Right lobe of liver (tissue), 6 donors: ENCODE results near the gene SLF2. TPM values are rescaled to one million over a fixed set of nuclear protein-coding genes. Genes with fewer than 3 reads are reported as not detected.
A peak's percentile ranks its signal among the peaks of the same experiment; 100 is the strongest.

Source experiments
- ATAC-seq, 4 donors: fragments of 200-7000 bp; cut with Tn5 transposase; one replicate each; pipeline ENCODE4 v1.9.1; 2020; ENCODE audit warnings: mild to moderate bottlenecking in 4 of 4, moderate library complexity in 4 of 4
- DNase-seq, 3 donors: peaks; one replicate each; pipeline ENCODE4 v3.0.0-alpha.2; 2020
- H3K27ac ChIP-seq, 3 donors: fragments of 200-600 bp; one replicate each; pipeline ENCODE4 v1.8.0; 2022
- H3K27me3 ChIP-seq, 2 donors: fragments of 200-600 bp; one replicate each; pipeline ENCODE4 v1.8.0; 2022
- H3K36me3 ChIP-seq, 4 donors: fragments of 200-600 bp; sonication (generic) in 1 of 4; one replicate each; pipeline versions ENCODE4 v1.5.1 to v1.8.0; 2017 to 2022; ENCODE audit warnings: control low read depth in 1 of 4
- H3K4me1 ChIP-seq, 4 donors: fragments of 200-600 bp; sonication (generic) in 1 of 4; one replicate each; pipeline versions ENCODE4 v1.5.1 to v1.8.0; 2017 to 2022; ENCODE audit warnings: control low read depth in 1 of 4
- H3K4me3 ChIP-seq, 3 donors: fragments of 200-600 bp; one replicate each; pipeline ENCODE4 v1.8.0; 2022
- H3K9me3 ChIP-seq, 4 donors: fragments of 200-600 bp; sonication (generic) in 1 of 4; one replicate each; pipeline versions ENCODE4 v1.5.1 to v1.8.0; 2017 to 2022; ENCODE audit warnings: control low read depth in 1 of 4
- POLR2A ChIP-seq: fragments of 450-650 bp; IDR thresholded peaks from one replicate; pipeline ENCODE4 v1.6.1; 2017; ENCODE audit warnings: antibody characterized with exemption, mild to moderate bottlenecking
- WGBS: methylation state at CpG from one replicate; pipeline ENCODE4 v1.1.6; 2018; ENCODE audit warnings: low coverage, low lambda C conversion rate; ENCODE audit not compliant: insufficient coverage; ENCODE audit errors: missing lambda C conversion rate; 5-methylcytosine and 5-hydroxymethylcytosine counted together
- intact Hi-C, 2 donors: fragments of 100-400 bp; cut with DNase I; formaldehyde crosslinking; loops; one replicate each; pipeline versions ENCODE4 v1.11.2 to v1.14.1; 2022
- total RNA-seq, 6 experiments: library from RNA; depleted of rRNA in 2 of 6; stranded (reverse); fragments of >200 nt in 2 of 6; fragmentation: NEBNext Ultra II Directional in 3 of 6; extraction: Animal tissue kit (Norgen Biotek cat#: 25700) in 3 of 6; gene quantifications; one replicate each; pipeline versions ENCODE4 v1.1.0 to v1.2.4, GENCODE V29; 2016 to 2023
- TF ChIP-seq, protein P1 (sequence below), 4 donors: fragments of 200-600 bp in 3 of 4; fragments of 450-650 bp in 1 of 4; IDR thresholded peaks; one replicate each; pipeline versions ENCODE4 v1.5.1 to v1.8.0; 2016 to 2022; ENCODE audit warnings: antibody characterized with exemption in 4 of 4, mild to moderate bottlenecking in 2 of 4
- donor health status: DM: no; HTN: yes; CAD: no.
- donor health status: DM: no; HTN: no; CAD: no.
- donor health status: DM: no; HTN: no; CAD: no.
- donor health status: DM: no; HTN: yes; CAD: no.
- donor health status: DM: no; HTN: yes; CAD: no.

SLF2 gene
- total RNA-seq, 6 experiments from 2014 or later = 7.1 to 14.2 (median 10.0) TPM

DNA sequence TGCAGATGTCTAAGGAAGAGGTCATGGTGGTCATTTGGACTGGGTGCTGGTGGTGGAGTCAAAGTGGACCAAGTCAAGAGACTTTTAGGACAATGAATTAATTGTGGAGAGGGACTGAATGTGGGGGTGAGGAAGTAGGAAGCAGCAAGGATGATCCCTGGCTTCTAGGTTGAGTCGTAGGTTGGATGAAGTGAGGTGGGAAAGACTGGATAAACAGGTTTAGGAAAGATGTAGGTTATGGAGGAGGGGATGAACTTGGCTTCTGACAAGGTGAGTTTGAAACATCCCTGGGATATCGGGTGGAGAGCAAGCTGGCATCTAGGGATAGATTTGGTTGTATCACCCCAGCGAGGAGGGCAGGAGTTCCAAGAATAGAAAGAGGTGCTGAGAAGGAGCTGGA, 64.1 kb downstream of the SLF2 start:
- Histone ChIP-seq H3K36me3 (peaks cover 0 to 75% (median 22%) of the 10 kb centered on the region in 4 donors), H3K9me3 (no peaks in the 10 kb centered on the region)

GRCh38 chr10:100977436-100977835, 64.7 kb downstream of the SLF2 start:
- peaks cover 0 to 6% (median 2%) of the 10 kb centered on the region in 4 donors for H3K4me1 ChIP-seq
- H3K36me3 ChIP-seq = peaks cover 0 to 80% (median 22%) of the 10 kb centered on the region in 4 donors
- TF ChIP-seq, protein P1, sequence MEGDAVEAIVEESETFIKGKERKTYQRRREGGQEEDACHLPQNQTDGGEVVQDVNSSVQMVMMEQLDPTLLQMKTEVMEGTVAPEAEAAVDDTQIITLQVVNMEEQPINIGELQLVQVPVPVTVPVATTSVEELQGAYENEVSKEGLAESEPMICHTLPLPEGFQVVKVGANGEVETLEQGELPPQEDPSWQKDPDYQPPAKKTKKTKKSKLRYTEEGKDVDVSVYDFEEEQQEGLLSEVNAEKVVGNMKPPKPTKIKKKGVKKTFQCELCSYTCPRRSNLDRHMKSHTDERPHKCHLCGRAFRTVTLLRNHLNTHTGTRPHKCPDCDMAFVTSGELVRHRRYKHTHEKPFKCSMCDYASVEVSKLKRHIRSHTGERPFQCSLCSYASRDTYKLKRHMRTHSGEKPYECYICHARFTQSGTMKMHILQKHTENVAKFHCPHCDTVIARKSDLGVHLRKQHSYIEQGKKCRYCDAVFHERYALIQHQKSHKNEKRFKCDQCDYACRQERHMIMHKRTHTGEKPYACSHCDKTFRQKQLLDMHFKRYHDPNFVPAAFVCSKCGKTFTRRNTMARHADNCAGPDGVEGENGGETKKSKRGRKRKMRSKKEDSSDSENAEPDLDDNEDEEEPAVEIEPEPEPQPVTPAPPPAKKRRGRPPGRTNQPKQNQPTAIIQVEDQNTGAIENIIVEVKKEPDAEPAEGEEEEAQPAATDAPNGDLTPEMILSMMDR (IDR thresholded peaks at IDR 0.05) = no peak
- TF ChIP-seq POLR2A = no peak
- no peak overlapping the region for H3K4me3 ChIP-seq
- peak in 1 of 3 donors; percentile 24 for DNase-seq
- ATAC-seq = no peak
- H3K27ac ChIP-seq = no peak overlapping the region
- WGBS = 78% methylated on average over 6 of the region's 6 CpGs
- intact Hi-C loops = no loop called here
- H3K9me3 ChIP-seq = no peaks in the 10 kb centered on the region
- no peaks in the 10 kb centered on the region for H3K27me3 ChIP-seq

More for the DNA sequence above, 64.1 kb downstream of the SLF2 start:
- intact Hi-C loops = no loop called here
- ATAC-seq (no peak), DNase-seq (peak in 1 of 3 donors; percentile 16)
- Histone ChIP-seq H3K27ac (no peak overlapping the region), H3K4me3 (no peak overlapping the region), H3K27me3 (no peaks in the 10 kb centered on the region), H3K4me1 (peaks cover 0 to 11% (median 7%) of the 10 kb centered on the region in 4 donors)
- TF ChIP-seq, protein P1 (IDR thresholded peaks at IDR 0.05) = no peak
- TF ChIP-seq POLR2A = no peak
- 87% methylated on average over 3 of the region's 3 CpGs for WGBS

DNA sequence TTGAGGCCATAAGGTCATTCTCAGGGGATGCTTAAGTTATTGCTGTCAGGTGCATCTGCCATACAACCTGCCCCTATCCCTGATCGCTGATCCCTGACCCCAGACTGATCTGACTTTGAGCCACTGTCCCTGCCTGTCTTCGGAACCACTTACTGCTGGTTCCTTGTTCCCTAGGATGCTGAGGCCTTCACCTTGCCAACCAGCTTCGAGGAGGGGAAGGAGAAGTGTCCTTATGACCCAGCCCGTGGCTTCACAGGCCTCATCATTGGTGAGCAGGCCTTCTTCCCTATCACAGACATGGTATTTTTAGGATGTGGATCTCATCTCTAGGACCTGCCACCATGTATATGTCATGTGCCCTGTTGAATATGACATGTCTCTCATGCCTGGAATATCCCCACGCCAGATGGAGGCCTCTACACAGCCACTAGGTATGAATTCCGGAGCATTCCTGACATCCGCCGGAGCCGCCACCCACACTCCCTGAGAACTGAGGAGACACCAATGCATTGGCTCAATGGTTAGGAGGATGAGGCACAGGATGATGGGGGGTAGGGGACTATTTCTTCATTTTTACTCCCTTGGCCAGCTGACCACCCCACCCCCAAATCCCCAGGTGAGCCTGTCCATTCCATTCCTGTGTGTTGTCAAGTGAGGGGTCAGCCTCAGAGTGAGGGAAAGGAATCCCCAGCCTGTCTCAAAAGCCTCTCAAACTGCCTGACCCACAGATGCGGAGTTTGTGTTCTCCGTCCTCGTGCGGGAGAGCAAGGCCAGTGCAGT, 65.5 kb downstream of the SLF2 start:
- H3K9me3 ChIP-seq = no peaks in the 10 kb centered on the region
- H3K4me3 ChIP-seq = no peak overlapping the region
- no peaks in the 10 kb centered on the region for H3K27me3 ChIP-seq
- H3K36me3 ChIP-seq = peaks cover 0 to 81% (median 22%) of the 10 kb centered on the region in 4 donors
- ATAC-seq = no peak
- TF ChIP-seq, protein P1 (IDR thresholded peaks at IDR 0.05) = no peak
- no peak for TF ChIP-seq POLR2A
- intact Hi-C loops = no loop called here
- H3K4me1 ChIP-seq = no peaks in the 10 kb centered on the region
- DNase-seq = peak in 1 of 3 donors; percentile 7
- H3K27ac ChIP-seq = no peak overlapping the region
- 76% methylated on average over 3 of the region's 13 CpGs for WGBS

- intact Hi-C loops = no loop called here
- no peak for ATAC-seq
- no peaks in the 10 kb centered on the region for H3K4me1 ChIP-seq
- TF ChIP-seq, protein P1 (IDR thresholded peaks at IDR 0.05) = no peak
- no peak for TF ChIP-seq POLR2A
- WGBS = 100% methylated on average over 2 of the region's 10 CpGs
- H3K36me3 ChIP-seq = peaks cover 0 to 80% (median 22%) of the 10 kb centered on the region in 4 donors
- no peaks in the 10 kb centered on the region for H3K27me3 ChIP-seq
- no peak overlapping the region for H3K27ac ChIP-seq
- peak in 1 of 3 donors; percentile 33 for DNase-seq
- H3K4me3 ChIP-seq = no peak overlapping the region
- no peaks in the 10 kb centered on the region for H3K9me3 ChIP-seq
Observed at GRCh38 chr10:100978901-100979195, 66.1 kb downstream of the SLF2 start.
